SK-N-SH (cell line): ENCODE results near the gene TXNRD2. TPM values are rescaled to one million over a fixed set of nuclear protein-coding genes. Genes with fewer than 3 reads are reported as not detected.

Source experiments
- CTCF ChIA-PET: fragments of 300-600, 350-600 bp; formaldehyde crosslinking; extraction: SDS; loops from one replicate; lab custom pipeline; 2021; lab: Yijun Ruan, JAX
- POLR2A ChIA-PET: fragments of 350-600 bp; sonication (Branson Sonifier 250); formaldehyde crosslinking; extraction: SDS; loops from one replicate; lab custom pipeline; 2020; ENCODE audit warnings: antibody characterized with exemption, inconsistent platforms; lab: Yijun Ruan, JAX
- DNase-seq: peaks from one replicate; pipeline ENCODE4 v3.0.0; 2012
- H2AFZ ChIP-seq: fragments of 200-600 bp; sonication (generic); 2 replicates; pipeline ENCODE4 v1.8.1; 2016; ENCODE audit warnings: antibody characterized with exemption, mild to moderate bottlenecking, low read depth
- H3F3A ChIP-seq: fragments of 200-600 bp; sonication (generic); replicated peaks from 2 replicates; pipeline ENCODE3; 2016; ENCODE audit warnings: antibody characterized with exemption, mild to moderate bottlenecking; ENCODE audit not compliant: insufficient read depth
- H3K27ac ChIP-seq, 2 experiments: fragments of 200-500 bp in 1 of 2; fragments of 200-600 bp in 1 of 2; sonication (Bioruptor generic) in 1 of 2; sonication (generic), shearing (Covaris generic) in 1 of 2; 2 replicates each; pipeline versions ENCODE4 v1.5.1 to v1.6.1; 2014 to 2016; ENCODE audit warnings: low read depth in 2 of 2, inconsistent platforms in 1 of 2, low read length in 1 of 2, mild to moderate bottlenecking in 1 of 2, mixed read lengths in 1 of 2
- H3K27me3 ChIP-seq: fragments of 200-600 bp; sonication (generic), shearing (Covaris generic); 2 replicates; pipeline ENCODE4 v1.6.1; 2016; ENCODE audit warnings: mixed run types; ENCODE audit not compliant: insufficient read depth
- H3K36me3 ChIP-seq, 2 experiments: fragments of 200-500 bp in 1 of 2; fragments of 200-600 bp in 1 of 2; sonication (Bioruptor generic) in 1 of 2; sonication (generic) in 1 of 2; replicated peaks in 1 of 2; 2 replicates each; pipeline versions ENCODE3 to v1.5.1; 2014 to 2016; ENCODE audit warnings: low read length in 1 of 2, mild to moderate bottlenecking in 1 of 2; ENCODE audit not compliant: insufficient read depth in 2 of 2, control insufficient read depth in 1 of 2
- H3K4me1 ChIP-seq, 2 experiments: fragments of 200-500 bp in 1 of 2; fragments of 200-600 bp in 1 of 2; sonication (Bioruptor generic) in 1 of 2; sonication (generic), shearing (Covaris generic) in 1 of 2; 2 replicates each; pipeline versions ENCODE4 v1.5.1 to v1.6.1; 2014 to 2016; ENCODE audit warnings: low read depth in 1 of 2, low read length in 1 of 2, mixed run types in 1 of 2; ENCODE audit not compliant: insufficient read depth in 2 of 2, control insufficient read depth in 1 of 2
- H3K4me2 ChIP-seq: fragments of 200-600 bp; sonication (generic), shearing (Covaris generic); 2 replicates; pipeline ENCODE4 v1.6.1; 2017; ENCODE audit warnings: mixed run types
- H3K4me3 ChIP-seq, 2 experiments: fragments of 200-500 bp in 1 of 2; fragments of 200-600 bp in 1 of 2; sonication (Bioruptor generic) in 1 of 2; sonication (generic), shearing (Covaris generic) in 1 of 2; 2 replicates each; pipeline versions ENCODE4 v1.5.1 to v1.8.1; 2014 to 2016; ENCODE audit warnings: low read depth in 2 of 2, inconsistent platforms in 1 of 2, low read length in 1 of 2, mild to moderate bottlenecking in 1 of 2, mixed read lengths in 1 of 2, moderate library complexity in 1 of 2
- H3K79me2 ChIP-seq: fragments of 200-600 bp; sonication (generic); 2 replicates; pipeline ENCODE4 v1.8.1; 2017; ENCODE audit warnings: mild to moderate bottlenecking; ENCODE audit not compliant: insufficient read depth
- H3K9ac ChIP-seq: fragments of 200-600 bp; sonication (generic); 2 replicates; pipeline ENCODE4 v1.6.1; 2017; ENCODE audit warnings: mixed run types
- H3K9me2 ChIP-seq: fragments of 200-600 bp; sonication (generic); 2 replicates; pipeline ENCODE4 v1.6.1; 2017; ENCODE audit warnings: mixed run types
- H3K9me3 ChIP-seq: fragments of 200-600 bp; sonication (generic); 2 replicates; pipeline ENCODE4 v1.6.1; 2017; ENCODE audit warnings: mixed run types, mild to moderate bottlenecking, moderate library complexity
- H4K20me1 ChIP-seq: fragments of 200-600 bp; sonication (generic); 2 replicates; pipeline ENCODE4 v1.6.1; 2017; ENCODE audit warnings: mild to moderate bottlenecking, mixed run types; ENCODE audit not compliant: insufficient read depth
- CHD2 ChIP-seq: fragments of 150-350 bp; IDR thresholded peaks from 2 replicates; pipeline ENCODE4 v1.6.1; 2018; ENCODE audit warnings: low read length; ENCODE audit not compliant: partially characterized antibody
- EP300 ChIP-seq, 2 experiments: IDR thresholded peaks; 2 replicates each; pipeline versions ENCODE4 v1.4.0 to v1.6.1; 2012; ENCODE audit warnings: borderline replicate concordance in 1 of 2, low read depth in 1 of 2, low read length in 1 of 2
- FOXM1 ChIP-seq: IDR thresholded peaks from 2 replicates; pipeline ENCODE4 v1.4.0; 2012; ENCODE audit warnings: low read depth, mild to moderate bottlenecking
- GATA2 ChIP-seq: sonication (generic); formaldehyde crosslinking; IDR thresholded peaks from 2 replicates; pipeline ENCODE4 v1.5.0; 2020; ENCODE audit warnings: mild to moderate bottlenecking, missing genetic modification reagents
- IRF3 ChIP-seq: fragments of 150-350 bp; IDR thresholded peaks from 2 replicates; pipeline ENCODE4 v1.6.1; 2016; ENCODE audit warnings: mild to moderate bottlenecking, low read depth, low read length
- MAX ChIP-seq: IDR thresholded peaks from 2 replicates; pipeline ENCODE4 v1.4.0; 2012; ENCODE audit warnings: low read depth
- MEF2A ChIP-seq: IDR thresholded peaks from 2 replicates; pipeline ENCODE4 v1.4.0; 2012; ENCODE audit warnings: low read depth, borderline replicate concordance
- MXI1 ChIP-seq: IDR thresholded peaks from 2 replicates; pipeline ENCODE4 v1.6.1; 2012; ENCODE audit warnings: mild to moderate bottlenecking, low read depth, low read length, improper control_type of control experiment
- PBX3 ChIP-seq: IDR thresholded peaks from 2 replicates; pipeline ENCODE4; 2012
- RAD21 ChIP-seq: IDR thresholded peaks from 2 replicates; pipeline ENCODE4 v1.6.1; 2012; ENCODE audit warnings: mild to moderate bottlenecking, low read length
- REST ChIP-seq: IDR thresholded peaks from 2 replicates; pipeline ENCODE4 v1.6.1; 2012; ENCODE audit warnings: mild to moderate bottlenecking, low read depth, low read length, moderate library complexity
- RXRA ChIP-seq: IDR thresholded peaks from 2 replicates; pipeline ENCODE4 v1.4.0; 2012; ENCODE audit warnings: low read depth, mild to moderate bottlenecking, borderline replicate concordance
- SIN3A ChIP-seq: IDR thresholded peaks from 2 replicates; pipeline ENCODE4 v1.6.1; 2012; ENCODE audit warnings: low read depth, mild to moderate bottlenecking, low read length, moderate library complexity, borderline replicate concordance
- SMC3 ChIP-seq: IDR thresholded peaks from 2 replicates; pipeline ENCODE4 v1.6.1; 2012; ENCODE audit warnings: low read depth, low read length, improper control_type of control experiment
- TAF1 ChIP-seq: IDR thresholded peaks from 2 replicates; pipeline ENCODE4 v1.6.1; 2012; ENCODE audit warnings: low read depth, mild to moderate bottlenecking, low read length, moderate library complexity, borderline replicate concordance
- TCF12 ChIP-seq: IDR thresholded peaks from 2 replicates; pipeline ENCODE4 v1.4.0; 2012
- USF1 ChIP-seq: IDR thresholded peaks from 2 replicates; pipeline ENCODE4 v1.4.0; 2012; ENCODE audit warnings: low read depth, borderline replicate concordance
- USF2 ChIP-seq: fragments of 150-350 bp; IDR thresholded peaks from 2 replicates; pipeline ENCODE4 v1.6.1; 2017; ENCODE audit warnings: antibody characterized with exemption, low read length, low read depth, borderline replicate concordance
- WGBS: methylation state at CpG from one replicate; pipeline ENCODE4 v1.1.6; 2017; ENCODE audit warnings: low lambda C conversion rate; 5-methylcytosine and 5-hydroxymethylcytosine counted together
- polyA plus RNA-seq, 3 experiments: library from polyadenylated mRNA; depleted of rRNA; stranded (reverse); fragments of >200 nt; gene quantifications; 2 replicates each; pipeline ENCODE4 v1.2.3, GENCODE V29; 2012

TXNRD2 gene
- polyA plus RNA-seq, 1 of the 3 experiments (the other 2 are of a cell fraction), result 34.7 TPM

- Histone ChIP-seq H3K9me3 (no peaks in the 10 kb centered on the region), H3K79me2 (no peaks in the 10 kb centered on the region), H3K4me3 (no peak overlapping the region), H3K36me3 (peaks cover 14 to 41% of the 10 kb centered on the region in 2 experiments), H3K27ac (no peak overlapping the region), H2AFZ (no peak overlapping the region), H3K27me3 (no peaks in the 10 kb centered on the region), H3K4me1 (no peaks in the 10 kb centered on the region), H3K9ac (no peak overlapping the region), H3F3A (no peaks in the 10 kb centered on the region), H3K4me2 (no peak overlapping the region), H4K20me1 (no peaks in the 10 kb centered on the region), H3K9me2 (no peaks in the 10 kb centered on the region)
- POLR2A ChIA-PET, result no interaction called here
- TF ChIP-seq MAX, result no peak
- TF ChIP-seq TCF12, result no peak
- no peak for TF ChIP-seq MXI1
- no peak for TF ChIP-seq EP300 (IDR thresholded peaks at IDR 0.05; ENCODE audit: borderline replicate concordance in 1 of 2, low read depth in 1 of 2, low read length in 1 of 2)
- TF ChIP-seq SMC3, result no peak
- no peak for TF ChIP-seq USF1
- TF ChIP-seq RAD21, result no peak
- no peak for TF ChIP-seq FOXM1
- no peak for TF ChIP-seq MEF2A
- no peak for TF ChIP-seq CHD2
- TF ChIP-seq GATA2, result no peak
- no peak for TF ChIP-seq IRF3
- TF ChIP-seq PBX3, result no peak
- TF ChIP-seq USF2, result no peak
- TF ChIP-seq SIN3A, result no peak
- TF ChIP-seq RXRA, result no peak
- no peak for TF ChIP-seq REST
- TF ChIP-seq TAF1, result no peak
- 82% methylated on average over 4 of the region's 12 CpGs for WGBS
- CTCF ChIA-PET, result interaction anchor here (1.0 to 11.4 kb wide), 3 partner anchors 36 to 187 kb away, joined by 3 to 297 read pairs (median 3); no protein-coding TSS in a partner anchor
- DNase-seq, result no peak
These were observed 24.1 kb downstream of the TXNRD2 start for GRCh38 chr22:19917389-19918138.
